Vagina (tissue), 2 donors: Measurements from ENCODE around the gene ASH1L.

Experiments
- CTCF ChIP-seq, 3 experiments: fragments of 450-650 bp in 2 of 3; fragments of 200-600 bp in 1 of 3; sonication (generic) in 1 of 3; IDR thresholded peaks; one replicate each; pipeline ENCODE4 v1.5.1; 2017 to 2019; ENCODE audit warnings: antibody characterized with exemption in 3 of 3, mild to moderate bottlenecking in 2 of 3, moderate library complexity in 2 of 3
- POLR2AphosphoS5 ChIP-seq, 2 donors: sonication (generic); formaldehyde crosslinking; IDR thresholded peaks; one replicate each; pipeline ENCODE4 v1.9.0; 2017; ENCODE audit warnings: antibody characterized with exemption in 2 of 2, mild to moderate bottlenecking in 2 of 2, low read depth in 1 of 2; ENCODE audit not compliant: insufficient read depth in 1 of 2

DNA sequence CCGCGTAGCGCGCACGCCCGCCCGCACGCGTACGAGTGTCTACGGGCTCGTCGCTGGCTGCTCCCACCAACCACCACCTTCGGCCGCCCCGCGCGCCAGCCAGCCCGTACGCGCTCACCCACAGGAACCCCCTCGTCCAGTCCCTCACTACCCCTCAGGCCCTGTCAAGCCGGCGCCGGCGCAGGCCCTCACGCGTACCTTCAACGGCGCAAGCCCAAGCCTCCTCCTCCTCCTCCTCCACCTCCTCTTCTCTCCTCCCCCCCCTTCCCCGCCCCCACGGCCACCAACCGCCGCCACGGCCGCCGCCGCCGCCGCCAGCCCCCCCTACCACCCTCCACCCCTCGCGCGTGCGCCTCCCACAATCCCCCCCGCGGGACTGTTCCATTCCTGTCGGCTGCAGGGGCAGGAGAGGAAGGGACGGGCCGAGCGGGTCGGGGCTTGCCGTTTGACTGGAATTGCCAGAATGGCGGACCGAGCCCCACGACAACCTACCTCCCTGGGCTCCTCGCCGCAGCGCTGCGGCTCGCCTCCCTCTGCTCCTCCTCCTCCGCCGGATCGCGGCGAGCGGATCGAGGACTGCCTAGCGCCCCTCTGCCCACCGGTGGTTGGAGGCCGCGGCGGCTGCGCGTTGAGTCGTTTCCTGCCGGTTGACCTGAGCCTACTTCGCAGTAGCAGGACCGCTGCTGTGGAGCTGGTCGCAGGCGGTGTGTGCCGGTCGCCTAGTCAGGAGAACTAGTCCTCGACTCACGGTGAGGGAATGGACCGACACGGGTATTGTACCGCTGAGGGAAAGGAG, at the start of gene ASH1L:
- TF ChIP-seq CTCF (IDR thresholded peaks at IDR 0.05) (peak in 1 of 3 experiments; percentile 17), POLR2AphosphoS5 (IDR thresholded peaks at IDR 0.05; ENCODE audit: insufficient read depth in 1 of 2, low read depth in 1 of 2) (peak; percentile 69 to 95)
